Right kidney (tissue), 1 donor: ENCODE data around the gene GGA2.

Experiments
- DNase-seq: peaks from one replicate; pipeline ENCODE4 v3.0.0-alpha.2; 2016

The GGA2 gene

GRCh38 chr16:23416816-23417215, 93.5 kb downstream of the GGA2 start:
- DNase-seq, result no peak

- DNase-seq, result no peak
These were observed 95.6 kb downstream of the GGA2 start for GRCh38 chr16:23414731-23415130.
